K562 (cell line): ENCODE measurements around the gene IL15RA. TPM values are rescaled to one million over a fixed set of nuclear protein-coding genes. Genes with fewer than 3 reads are reported as not detected.

Experiments
- ATAC-seq: fragments of 200-7000 bp; cut with Tn5 transposase; 3 replicates; pipeline ENCODE4 v1.9.1; 2020; ENCODE audit warnings: moderate library complexity
- BruUV-seq: library from RNA; stranded (reverse); fragments of 400-500 nt; replicated peaks from 2 replicates; lab custom pipeline; 2021; lab: Mats Ljungman, UMichigan
- CTCF ChIA-PET: fragments of 300-600 bp; formaldehyde crosslinking; extraction: SDS; loops from one replicate; lab custom pipeline; 2021; ENCODE audit warnings: low intra/inter-chr PET ratio; lab: Yijun Ruan, JAX
- POLR2A ChIA-PET: fragments of 300-600, 350-650 bp; sonication (Branson Sonifier 250); formaldehyde crosslinking; extraction: SDS; loops from one replicate; lab custom pipeline; 2021; ENCODE audit warnings: antibody characterized with exemption, inconsistent platforms; lab: Yijun Ruan, JAX
- DNase-seq, 4 experiments: peaks; one replicate each; pipeline versions ENCODE4 v3.0.0 to v3.0.0-alpha.2; 2011 to 2018; ENCODE audit warnings: low spot score in 3 of 4, mixed read lengths in 3 of 4; ENCODE audit errors: extremely low read depth in 1 of 4
- FAIRE-seq: peaks from 2 replicates; lab custom pipeline; 2011; peaks lifted over from hg19 to GRCh38; lab: Jason Lieb, UNC
- H2AFZ ChIP-seq: 2 replicates; pipeline ENCODE4 v1.6.0; 2011; ENCODE audit warnings: low read depth, low read length, control low read depth, inconsistent platforms
- H3K27ac ChIP-seq: fragments of 200-600 bp; 3 replicates; pipeline ENCODE4 v1.8.0; 2011; ENCODE audit warnings: low read depth, mild to moderate bottlenecking, control low read depth, inconsistent platforms, low read length, moderate library complexity, mixed read lengths; ENCODE audit errors: extremely low read depth
- H3K27me3 ChIP-seq, 2 experiments: fragments of 300-600 bp in 1 of 2; 2 replicates in 1 of 2; 3 replicates in 1 of 2; pipeline versions ENCODE4 v1.6.0 to v1.8.0; 2011; ENCODE audit warnings: inconsistent platforms in 2 of 2, low read length in 2 of 2, mild to moderate bottlenecking in 1 of 2, mixed read lengths in 1 of 2, moderate library complexity in 1 of 2; ENCODE audit not compliant: control insufficient read depth in 2 of 2, insufficient read depth in 2 of 2
- H3K36me3 ChIP-seq: fragments of 300-600 bp; 3 replicates; pipeline ENCODE4 v1.8.0; 2011; ENCODE audit warnings: mild to moderate bottlenecking, low read length, inconsistent platforms; ENCODE audit not compliant: control insufficient read depth, insufficient read depth
- H3K4me1 ChIP-seq, 2 experiments: fragments of 200-600 bp in 1 of 2; replicated peaks in 1 of 2; 2 replicates in 1 of 2; 3 replicates in 1 of 2; pipeline versions ENCODE4 v1.5.1 to v1.8.0; 2011; ENCODE audit warnings: inconsistent platforms in 2 of 2, low read length in 2 of 2, mild to moderate bottlenecking in 1 of 2, mixed read lengths in 1 of 2, moderate library complexity in 1 of 2; ENCODE audit not compliant: control insufficient read depth in 2 of 2, insufficient read depth in 2 of 2
- H3K4me2 ChIP-seq: 2 replicates; pipeline ENCODE4 v1.6.1; 2011; ENCODE audit warnings: low read length, control low read depth, inconsistent platforms, mixed read lengths; ENCODE audit not compliant: insufficient read depth
- H3K4me3 ChIP-seq: fragments of 200-600 bp; sonication (generic), shearing (Covaris generic); 2 replicates; pipeline ENCODE4 v1.5.1; 2016; ENCODE audit warnings: control low read depth, inconsistent platforms
- H3K79me2 ChIP-seq: fragments of 200-600 bp; 3 replicates; pipeline ENCODE4 v1.8.0; 2011; ENCODE audit warnings: low read length, inconsistent platforms; ENCODE audit not compliant: control insufficient read depth, insufficient read depth
- H3K9ac ChIP-seq, 2 experiments: 2 replicates each; pipeline versions ENCODE4 v1.6.0 to v1.6.1; 2011; ENCODE audit warnings: low read depth in 2 of 2, low read length in 2 of 2, control low read depth in 1 of 2, inconsistent platforms in 1 of 2, mild to moderate bottlenecking in 1 of 2, mixed read lengths in 1 of 2; ENCODE audit not compliant: insufficient read depth in 1 of 2
- H3K9me1 ChIP-seq: one replicate; pipeline ENCODE4 v1.6.0; 2011; ENCODE audit warnings: inconsistent platforms, mild to moderate bottlenecking, low read length, moderate library complexity; ENCODE audit not compliant: control insufficient read depth, insufficient read depth
- H3K9me3 ChIP-seq: replicated peaks from 2 replicates; pipeline ENCODE4 v1.5.1; 2011; ENCODE audit warnings: low read depth, low read length, inconsistent platforms; ENCODE audit not compliant: control insufficient read depth, insufficient read depth
- H4K20me1 ChIP-seq: replicated peaks from 2 replicates; pipeline ENCODE4 v1.6.1; 2011; ENCODE audit warnings: low read length, inconsistent platforms, mixed read lengths; ENCODE audit not compliant: control insufficient read depth, insufficient read depth
- GABPA ChIP-seq: fragments of 200-800 bp; sonication (Bioruptor generic); conservative IDR thresholded peaks from 2 replicates; pipeline ENCODE4 v1.6.1; 2016; ENCODE audit warnings: low read depth, missing genetic modification characterization, missing compliant biosample characterization
- ZBTB5 ChIP-seq: fragments of 450-650 bp; IDR thresholded peaks from 2 replicates; pipeline ENCODE4 v1.6.1; 2017; ENCODE audit warnings: antibody characterized with exemption
- WGBS: fragments of 100-300 bp; shearing (Covaris generic); methylation state at CpG from one replicate; pipeline ENCODE4 v1.1.6; 2016; ENCODE audit warnings: low coverage, mixed read lengths; ENCODE audit not compliant: insufficient coverage; ENCODE audit errors: missing lambda C conversion rate; 5-methylcytosine and 5-hydroxymethylcytosine counted together
- in situ Hi-C: fragments of 300-500 bp; cut with MboI; formaldehyde crosslinking; loops from 4 replicates; pipeline ENCODE4 v1.15.0; 2018; ENCODE audit warnings: inconsistent platforms, mixed read lengths
- intact Hi-C: fragments of 100-400 bp; cut with micrococcal nuclease; formaldehyde crosslinking; loops from 2 replicates; pipeline ENCODE4 v1.14.2; 2022
- polyA plus RNA-seq, 8 experiments: library from polyadenylated mRNA; depleted of rRNA in 4 of 8; stranded (reverse) in 5 of 8; unstranded in 3 of 8; fragments of >200 nt; fragmentation: Nextera tagmentation in 2 of 8; fragmentation: Illumina TruSeq in 1 of 8; extraction: Ambion mirVana in 2 of 8; extraction: Trizol in 1 of 8; gene quantifications; 2 replicates each; pipeline versions ENCODE4 v1.2.1 to v1.2.3, GENCODE V29; 2011 to 2014; ENCODE audit warnings: inconsistent platforms in 1 of 8, missing spikeins in 1 of 8
- total RNA-seq, 7 experiments: library from RNA; depleted of rRNA in 6 of 7; stranded (reverse); fragments of >200 nt in 6 of 7; fragmentation: Illumina TruSeq in 2 of 7; extraction: Trizol in 2 of 7; gene quantifications; 2 replicates each; pipeline versions ENCODE4 v1.2.1 to v1.2.3, GENCODE V29; 2011 to 2021; ENCODE audit warnings: low replicate concordance in 1 of 7

Gene IL15RA
- total and polyA plus RNA-seq, 9 of the 15 experiments (the other 6 are each of a cell fraction or from before 2014, with no cell fraction given) = 1.2 to 11.7 (median 8.0) TPM

- H3K4me3 ChIP-seq = no peak overlapping the region
- H2AFZ ChIP-seq = no peak overlapping the region
- CTCF ChIA-PET = no interaction called here
- no peaks in the 10 kb centered on the region for H3K36me3 ChIP-seq
- WGBS = 16% methylated on average over 8 of the region's 8 CpGs
- H3K27ac ChIP-seq = no peak overlapping the region
- intact Hi-C loops (loop anchor here (10.0 kb wide), 1 partner anchor 67 kb away; the partner anchor contains the start of gene RBM17), in situ Hi-C loops (no loop called here)
- TF ChIP-seq ZBTB5 (no peak), GABPA (tag) (no peak)
- no peaks in the 10 kb centered on the region; the same call in 1 of the 2 replicates for H4K20me1 ChIP-seq
- H3K79me2 ChIP-seq = no peaks in the 10 kb centered on the region
- no TSS peak for BruUV-seq
- H3K27me3 ChIP-seq = peaks cover 11 to 19% of the 10 kb centered on the region in 2 experiments; a peak in 4 of 5 replicates
- ATAC-seq (no peak), FAIRE-seq (no peak), DNase-seq (no peak)
- POLR2A ChIA-PET = interaction anchor here (0.6 to 0.8 kb wide), 2 partner anchors 97 to 555 kb away, joined by 3 read pairs; no protein-coding TSS in a partner anchor
- H3K9me1 ChIP-seq = peaks cover 3% of the 10 kb centered on the region
- no peak overlapping the region for H3K9ac ChIP-seq
- no peak overlapping the region for H3K4me2 ChIP-seq
- H3K4me1 ChIP-seq = peaks cover 5 to 12% of the 10 kb centered on the region in 2 experiments; a peak in 4 of 5 replicates
- H3K9me3 ChIP-seq = no peaks in the 10 kb centered on the region
These were observed 40.5 kb upstream of the IL15RA start for GRCh38 chr10:6017781-6018354.
